NCI-H526 treated with DMSO at 0.1 percent for 48 hours (cell line): ENCODE results near the gene NEAT1.

ENCODE experiments used
- DNase-seq: peaks from one replicate; lab custom pipeline; 2025; lab: John Stamatoyannopoulos, UW

The NEAT1 gene

GRCh38 chr11:65421794-65422632, 585 bp upstream of the NEAT1 start:
- DNase-seq, result peak; percentile 82

GRCh38 chr11:65423516-65424204, 1.1 kb downstream of the NEAT1 start:
- DNase-seq, result peak; percentile 28

- DNase-seq, result no peak
Measured at GRCh38 chr11:65424205-65425104, 1.9 kb downstream of the NEAT1 start.

GRCh38 chr11:65425105-65425970, 2.7 kb downstream of the NEAT1 start:
- no peak for DNase-seq

GRCh38 chr11:65425971-65426838, 3.6 kb downstream of the NEAT1 start:
- DNase-seq, result peak; percentile 35

GRCh38 chr11:65426839-65427690, 4.5 kb downstream of the NEAT1 start:
- DNase-seq, result no peak

- no peak for DNase-seq
Measured at GRCh38 chr11:65427691-65428577, 5.3 kb downstream of the NEAT1 start.

- DNase-seq, result no peak
Measured at GRCh38 chr11:65428578-65429067, 6.0 kb downstream of the NEAT1 start.

GRCh38 chr11:65429068-65429681, 6.6 kb downstream of the NEAT1 start:
- peak; percentile 33 for DNase-seq

- DNase-seq, result no peak
Measured at GRCh38 chr11:65429724-65430405, 7.3 kb downstream of the NEAT1 start.

- DNase-seq, result no peak
Measured at GRCh38 chr11:65430406-65431217, 8.0 kb downstream of the NEAT1 start.

GRCh38 chr11:65431451-65432099, 9.0 kb downstream of the NEAT1 start:
- DNase-seq, result no peak

GRCh38 chr11:65432100-65432650, 9.6 kb downstream of the NEAT1 start:
- no peak for DNase-seq

- peak; percentile 25 for DNase-seq
Measured at GRCh38 chr11:65432686-65433582, 10.3 kb downstream of the NEAT1 start.
